Gastrocnemius medialis (tissue), 4 donors: ENCODE results near the gene TCEA2. TPM values are rescaled to one million over a fixed set of nuclear protein-coding genes. Genes with fewer than 3 reads are reported as not detected.

Experiments
- ATAC-seq, 2 donors: fragments of 150-250 bp; one replicate each; pipeline ENCODE4 v1.9.1; 2016
- DNase-seq, 2 donors: peaks; one replicate each; pipeline ENCODE4 v3.0.0-alpha.2; 2019
- H3K27ac ChIP-seq, 4 donors: fragments of 200-600 bp; sonication (generic); 1 replicate in 1 of 4; 2 replicates in 3 of 4; pipeline ENCODE4 v1.5.1; 2016 to 2018; ENCODE audit warnings: mild to moderate bottlenecking in 2 of 4, moderate library complexity in 1 of 4
- H3K27me3 ChIP-seq, 3 donors: fragments of 200-600 bp; sonication (generic) in 2 of 3; 1 replicate in 1 of 3; 2 replicates in 2 of 3; pipeline versions ENCODE4 v1.5.1 to v1.6.0; 2016 to 2019; ENCODE audit warnings: mild to moderate bottlenecking in 1 of 3, moderate library complexity in 1 of 3
- H3K36me3 ChIP-seq, 2 donors: fragments of 200-600 bp; sonication (generic) in 1 of 2; one replicate each; pipeline ENCODE4 v1.5.1; 2017 to 2018
- H3K4me1 ChIP-seq, 2 donors: fragments of 200-600 bp; sonication (generic) in 1 of 2; one replicate each; pipeline ENCODE4 v1.5.1; 2016 to 2017; ENCODE audit warnings: mild to moderate bottlenecking in 2 of 2
- H3K4me3 ChIP-seq, 4 donors: fragments of 200-600 bp; sonication (generic) in 3 of 4; 1 replicate in 1 of 4; 2 replicates in 3 of 4; pipeline ENCODE4 v1.5.1; 2016 to 2019; ENCODE audit warnings: mild to moderate bottlenecking in 2 of 4
- H3K9me3 ChIP-seq, 3 donors: fragments of 200-600 bp; sonication (generic) in 2 of 3; 1 replicate in 1 of 3; 2 replicates in 2 of 3; pipeline ENCODE4 v1.5.1; 2016 to 2019
- POLR2A ChIP-seq, 2 donors: fragments of 450-650 bp; IDR thresholded peaks; one replicate each; pipeline ENCODE4 v1.6.1; 2017; ENCODE audit warnings: antibody characterized with exemption in 2 of 2, mild to moderate bottlenecking in 2 of 2, moderate library complexity in 2 of 2
- in situ Hi-C, 4 donors: fragments of 200-750 bp; cut with MboI; loops; one replicate each; pipeline versions ENCODE4 v1.15.0 to v1.8.0; 2017; ENCODE audit warnings: low sequenced_read_pairs in 4 of 4
- intact Hi-C: fragments of 100-400 bp; cut with DNase I; formaldehyde crosslinking; loops from one replicate; pipeline ENCODE4 v1.15.1; 2023; ENCODE audit warnings: low total_unique reads
- total RNA-seq, 4 donors: library from RNA; depleted of rRNA; stranded (reverse); fragments of >200 nt; gene quantifications; one replicate each; pipeline versions ENCODE4 v1.1.0 to v1.2.3, GENCODE V29; 2016
- TF ChIP-seq, protein P1 (sequence below), 5 experiments: fragments of 450-650 bp in 3 of 5; fragments of 200-600 bp in 2 of 5; sonication (generic) in 2 of 5; IDR thresholded peaks in 4 of 5; conservative IDR thresholded peaks in 1 of 5; 1 replicate in 4 of 5; 2 replicates in 1 of 5; pipeline ENCODE4 v1.5.1; 2016 to 2019; ENCODE audit warnings: antibody characterized with exemption in 5 of 5, mild to moderate bottlenecking in 3 of 5, moderate library complexity in 3 of 5

The TCEA2 gene
- total RNA-seq, 4 donors from 2014 or later = 8.4 to 21.0 (median 8.8) TPM

DNA sequence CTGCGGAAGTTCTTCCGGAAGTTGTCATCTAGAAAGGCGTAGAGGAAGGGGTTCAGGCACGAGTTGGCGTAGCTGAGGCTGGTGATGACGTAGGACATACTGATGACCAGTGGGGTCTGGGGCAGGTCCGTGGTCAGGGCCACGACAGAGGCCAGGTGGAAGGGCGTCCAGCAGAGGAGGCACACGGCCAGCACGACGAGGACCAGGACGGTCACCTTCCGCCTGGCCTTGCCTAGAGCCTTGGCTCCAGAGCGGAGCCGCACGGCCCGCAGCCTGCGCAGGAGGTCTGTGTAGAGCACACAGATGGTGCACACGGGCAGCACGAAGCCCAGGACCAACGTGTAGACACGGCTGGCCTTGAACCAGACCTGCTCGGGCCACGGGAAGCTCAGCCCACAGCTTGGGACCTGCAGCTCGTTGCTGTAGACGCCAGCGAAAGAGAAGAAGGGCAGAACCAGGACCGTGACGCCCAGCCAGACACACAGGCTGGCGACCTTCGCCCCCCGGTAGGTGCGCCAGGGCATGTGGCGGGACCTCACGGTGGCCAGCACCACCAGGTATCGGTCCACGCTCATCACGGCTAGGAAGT is 42.9 kb downstream of the TCEA2 start:
- H3K4me3 ChIP-seq = no peak overlapping the region
- in situ Hi-C loops (no loop called here), intact Hi-C loops (no loop called here)
- H3K4me1 ChIP-seq = peaks cover 0 to 10% of the 10 kb centered on the region in 2 donors
- DNase-seq = peak in 1 of 2 donors; percentile 3
- H3K36me3 ChIP-seq = no peaks in the 10 kb centered on the region
- H3K27ac ChIP-seq = no peak overlapping the region
- no peak for TF ChIP-seq POLR2A (IDR thresholded peaks at IDR 0.05)
- TF ChIP-seq, protein P1, sequence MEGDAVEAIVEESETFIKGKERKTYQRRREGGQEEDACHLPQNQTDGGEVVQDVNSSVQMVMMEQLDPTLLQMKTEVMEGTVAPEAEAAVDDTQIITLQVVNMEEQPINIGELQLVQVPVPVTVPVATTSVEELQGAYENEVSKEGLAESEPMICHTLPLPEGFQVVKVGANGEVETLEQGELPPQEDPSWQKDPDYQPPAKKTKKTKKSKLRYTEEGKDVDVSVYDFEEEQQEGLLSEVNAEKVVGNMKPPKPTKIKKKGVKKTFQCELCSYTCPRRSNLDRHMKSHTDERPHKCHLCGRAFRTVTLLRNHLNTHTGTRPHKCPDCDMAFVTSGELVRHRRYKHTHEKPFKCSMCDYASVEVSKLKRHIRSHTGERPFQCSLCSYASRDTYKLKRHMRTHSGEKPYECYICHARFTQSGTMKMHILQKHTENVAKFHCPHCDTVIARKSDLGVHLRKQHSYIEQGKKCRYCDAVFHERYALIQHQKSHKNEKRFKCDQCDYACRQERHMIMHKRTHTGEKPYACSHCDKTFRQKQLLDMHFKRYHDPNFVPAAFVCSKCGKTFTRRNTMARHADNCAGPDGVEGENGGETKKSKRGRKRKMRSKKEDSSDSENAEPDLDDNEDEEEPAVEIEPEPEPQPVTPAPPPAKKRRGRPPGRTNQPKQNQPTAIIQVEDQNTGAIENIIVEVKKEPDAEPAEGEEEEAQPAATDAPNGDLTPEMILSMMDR (IDR thresholded peaks at IDR 0.05 in 4 of 5, conservative IDR thresholded peaks at IDR 0.05 in 1 of 5) = no peak
- no peak for ATAC-seq
- H3K27me3 ChIP-seq = peaks cover 30 to 31% (median 30%) of the 10 kb centered on the region in 3 donors
- no peaks in the 10 kb centered on the region for H3K9me3 ChIP-seq

- no peaks in the 10 kb centered on the region for H3K9me3 ChIP-seq
- peaks cover 0 to 10% of the 10 kb centered on the region in 2 donors for H3K4me1 ChIP-seq
- in situ Hi-C loops = no loop called here
- H3K36me3 ChIP-seq = no peaks in the 10 kb centered on the region
- H3K27ac ChIP-seq = no peak overlapping the region
- H3K4me3 ChIP-seq = no peak overlapping the region
- intact Hi-C loops = no loop called here
- DNase-seq (peak in 1 of 2 donors; percentile 8), ATAC-seq (no peak)
- TF ChIP-seq, protein P1 (IDR thresholded peaks at IDR 0.05 in 4 of 5, conservative IDR thresholded peaks at IDR 0.05 in 1 of 5) = no peak
- no peak for TF ChIP-seq POLR2A (IDR thresholded peaks at IDR 0.05)
- H3K27me3 ChIP-seq = peaks cover 24 to 25% (median 25%) of the 10 kb centered on the region in 3 donors
Measured at GRCh38 chr20:64106435-64106961, 43.5 kb downstream of the TCEA2 start.

GRCh38 chr20:64106981-64107735 is 44.2 kb downstream of the TCEA2 start, which contains the start of gene NPBWR2:
Gene NPBWR2 (minus strand): TSS chr20:64107565. CDS start chr20:64106831, 734 bp downstream.
- peak in 1 of 2 donors; percentile 7 for DNase-seq

GRCh38 chr20:64107736-64108457 is 44.9 kb downstream of the TCEA2 start:
- intact Hi-C loops = no loop called here
- TF ChIP-seq POLR2A (IDR thresholded peaks at IDR 0.05) = no peak
- TF ChIP-seq, protein P1 (IDR thresholded peaks at IDR 0.05 in 4 of 5, conservative IDR thresholded peaks at IDR 0.05 in 1 of 5) = no peak
- DNase-seq (peak in 1 of 2 donors; percentile 2), ATAC-seq (no peak)
- Histone ChIP-seq H3K4me3 (no peak overlapping the region), H3K4me1 (no peaks in the 10 kb centered on the region), H3K36me3 (no peaks in the 10 kb centered on the region), H3K9me3 (no peaks in the 10 kb centered on the region), H3K27me3 (peaks cover 11 to 13% (median 13%) of the 10 kb centered on the region in 3 donors), H3K27ac (no peak overlapping the region)
- in situ Hi-C loops = no loop called here

More at GRCh38 chr20:64106981-64107735, 44.2 kb downstream of the TCEA2 start, which contains the start of gene NPBWR2:
- no peak for ATAC-seq
- no peak within 1 kb of the TSS for H3K27ac ChIP-seq
- peaks cover 18 to 20% (median 18%) of the 10 kb centered on the region in 3 donors for H3K27me3 ChIP-seq
- no peak within 1 kb of the TSS for H3K4me3 ChIP-seq
- intact Hi-C loops = no loop called here
- no peaks in the 10 kb centered on the region for H3K9me3 ChIP-seq
- TF ChIP-seq POLR2A (IDR thresholded peaks at IDR 0.05) = no peak
- TF ChIP-seq, protein P1 (IDR thresholded peaks at IDR 0.05 in 4 of 5, conservative IDR thresholded peaks at IDR 0.05 in 1 of 5) = no peak
- in situ Hi-C loops = no loop called here
- H3K36me3 ChIP-seq = no peaks in the 10 kb centered on the region
- peaks cover 0 to 5% of the 10 kb centered on the region in 2 donors for H3K4me1 ChIP-seq
